NCI-H1417 treated with DMSO at 0.1 percent for 48 hours (cell line): Measurements from ENCODE around the gene EXOSC5.
"Not testable (repeated sequence)": the region's sequence is repeated elsewhere in the genome, so short reads cannot be mapped to it uniquely, and the experiment has no call there.

ENCODE experiments used
- DNase-seq: peaks from one replicate; lab custom pipeline; 2025; lab: John Stamatoyannopoulos, UW

Gene EXOSC5

DNA sequence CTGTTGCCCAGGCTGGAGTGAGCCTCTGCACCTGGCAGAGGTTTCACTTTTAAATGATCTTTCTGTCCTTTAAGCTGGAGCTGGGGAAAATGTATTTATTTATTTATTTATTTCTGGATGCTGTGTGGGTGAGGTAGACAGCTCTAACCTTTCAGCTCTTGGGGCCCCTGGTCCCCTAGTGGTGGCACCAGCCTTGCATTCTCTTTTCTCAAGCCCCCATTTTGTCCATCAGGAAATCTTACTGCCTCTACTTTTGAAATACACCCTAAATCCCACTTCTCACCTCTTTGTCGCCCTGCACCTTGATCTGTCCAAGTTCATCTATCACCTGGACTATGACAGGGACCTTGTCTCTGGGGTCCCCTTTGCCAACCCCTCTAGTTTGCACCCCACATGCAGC, 31.1 kb downstream of the EXOSC5 start:
- DNase-seq: no peak

GRCh38 chr19:41364524-41365391, 32.4 kb downstream of the EXOSC5 start:
- no peak for DNase-seq

DNA sequence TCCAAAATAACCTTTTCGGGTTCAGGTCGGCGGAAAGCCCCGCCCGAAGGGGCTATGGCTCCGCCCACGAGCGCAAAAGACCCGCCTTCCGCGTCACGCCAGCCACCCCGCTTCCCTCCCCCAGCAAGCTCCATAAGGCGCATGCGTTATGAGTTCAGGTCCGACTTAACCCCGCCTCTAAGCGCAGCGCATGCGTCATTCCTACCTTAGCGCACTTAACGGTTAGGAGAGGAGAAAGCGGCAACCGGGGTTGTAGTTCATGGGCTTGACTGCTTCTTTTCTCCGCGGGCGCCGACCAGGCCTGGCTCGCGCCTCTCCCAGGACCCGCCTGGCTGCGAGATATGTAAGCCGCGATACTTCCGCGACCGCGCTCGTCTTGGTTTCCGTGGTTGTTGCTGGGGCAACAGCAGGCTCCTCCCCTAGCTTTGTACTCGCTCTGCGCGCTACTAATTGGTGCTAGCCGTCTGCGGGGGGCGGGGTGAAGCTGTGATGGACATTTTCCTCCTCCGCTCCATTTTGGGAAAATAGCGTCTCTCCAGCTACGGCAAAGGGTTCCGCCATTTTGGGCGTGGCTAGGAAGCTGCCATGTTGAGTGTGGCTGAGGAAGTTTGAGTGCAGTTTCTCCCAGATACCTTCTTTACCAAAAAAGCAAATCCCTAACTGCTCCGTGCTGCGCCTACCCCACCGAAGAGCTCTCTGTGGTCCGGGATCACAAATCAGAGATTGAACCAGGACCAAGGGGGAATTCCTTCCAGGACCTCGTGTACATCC, 33.2 kb downstream of the EXOSC5 start, which contains the start of gene B9D2:
Gene B9D2, minus strand, starts transcription at position 397 of the 771 bp plus-strand sequence. CDS start 630 bp downstream, outside the sequence.
- DNase-seq: peak; percentile 91

DNA sequence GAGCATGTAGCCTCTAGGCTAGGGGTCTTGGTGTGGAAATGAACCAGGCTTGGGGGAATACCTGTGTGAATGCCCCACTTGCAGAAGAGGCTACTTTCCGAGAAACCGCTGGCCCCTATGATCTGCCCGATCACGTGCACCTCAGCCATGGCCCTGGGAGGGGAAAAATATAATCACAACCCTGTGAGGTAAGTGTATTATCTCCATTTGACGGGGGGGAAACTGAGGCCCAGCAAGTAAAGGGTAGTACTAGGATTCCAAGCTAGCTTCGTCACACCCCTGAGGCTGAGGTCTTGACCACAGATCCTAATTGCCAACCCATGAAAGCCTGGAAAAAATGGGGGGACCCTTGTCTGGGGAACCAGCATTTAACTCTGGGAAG, 33.8 kb downstream of the EXOSC5 start:
- no peak for DNase-seq

DNA sequence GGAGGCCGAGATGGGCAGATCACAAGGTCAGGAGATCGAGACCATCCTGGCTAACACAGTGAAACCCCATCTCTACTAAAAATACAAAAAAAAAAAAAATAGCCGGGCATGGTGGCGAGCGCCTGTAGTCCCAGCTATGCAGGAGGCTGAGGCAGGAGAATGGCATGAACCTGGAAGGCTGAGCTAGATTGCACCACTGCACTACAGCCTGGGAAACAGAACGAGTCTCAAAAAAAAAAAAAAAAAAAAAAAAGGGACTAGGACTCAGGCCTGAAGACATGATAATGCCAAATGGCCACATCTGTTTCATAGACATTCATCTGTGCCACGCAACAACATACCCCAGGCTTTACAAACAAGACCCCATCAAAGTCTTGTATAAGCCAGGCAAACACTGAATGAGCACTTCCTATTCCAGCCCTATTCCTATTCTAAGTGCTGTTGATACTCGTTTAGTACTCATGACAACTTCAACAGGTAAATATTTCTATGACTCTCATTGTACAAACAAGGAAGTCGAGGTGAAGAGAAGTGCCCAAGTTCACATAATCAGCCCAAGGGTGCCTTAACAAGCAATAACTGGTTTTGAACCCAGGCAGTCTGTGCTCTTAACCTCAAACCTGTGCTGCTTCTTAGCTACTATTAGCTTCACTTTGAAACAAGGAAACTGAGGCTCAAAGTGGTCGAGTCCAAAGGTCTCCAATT, 34.9 kb downstream of the EXOSC5 start:
- DNase-seq: no peak

GRCh38 chr19:41359741-41360140, 37.4 kb downstream of the EXOSC5 start:
- no peak for DNase-seq

DNA sequence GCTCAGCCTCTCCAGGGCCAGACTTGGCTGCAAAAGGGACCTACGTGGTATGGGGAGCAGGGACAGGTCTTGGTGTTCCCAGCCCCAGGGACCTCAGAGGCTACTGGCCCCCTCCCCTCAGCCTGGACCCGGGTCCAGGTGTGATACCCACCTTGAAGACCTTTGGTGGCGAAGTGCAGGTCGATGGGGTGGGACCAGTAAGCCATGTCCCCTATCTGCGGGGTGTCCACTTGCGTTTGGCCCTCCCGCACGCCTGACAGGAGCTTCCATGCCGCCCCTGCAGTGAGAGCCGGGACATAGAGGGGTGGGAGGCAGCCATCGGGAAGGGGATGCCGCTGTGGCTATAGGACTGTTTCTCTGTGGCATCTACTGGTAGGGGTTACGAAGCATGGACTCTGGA, 39.4 kb downstream of the EXOSC5 start:
- DNase-seq: no peak

DNA sequence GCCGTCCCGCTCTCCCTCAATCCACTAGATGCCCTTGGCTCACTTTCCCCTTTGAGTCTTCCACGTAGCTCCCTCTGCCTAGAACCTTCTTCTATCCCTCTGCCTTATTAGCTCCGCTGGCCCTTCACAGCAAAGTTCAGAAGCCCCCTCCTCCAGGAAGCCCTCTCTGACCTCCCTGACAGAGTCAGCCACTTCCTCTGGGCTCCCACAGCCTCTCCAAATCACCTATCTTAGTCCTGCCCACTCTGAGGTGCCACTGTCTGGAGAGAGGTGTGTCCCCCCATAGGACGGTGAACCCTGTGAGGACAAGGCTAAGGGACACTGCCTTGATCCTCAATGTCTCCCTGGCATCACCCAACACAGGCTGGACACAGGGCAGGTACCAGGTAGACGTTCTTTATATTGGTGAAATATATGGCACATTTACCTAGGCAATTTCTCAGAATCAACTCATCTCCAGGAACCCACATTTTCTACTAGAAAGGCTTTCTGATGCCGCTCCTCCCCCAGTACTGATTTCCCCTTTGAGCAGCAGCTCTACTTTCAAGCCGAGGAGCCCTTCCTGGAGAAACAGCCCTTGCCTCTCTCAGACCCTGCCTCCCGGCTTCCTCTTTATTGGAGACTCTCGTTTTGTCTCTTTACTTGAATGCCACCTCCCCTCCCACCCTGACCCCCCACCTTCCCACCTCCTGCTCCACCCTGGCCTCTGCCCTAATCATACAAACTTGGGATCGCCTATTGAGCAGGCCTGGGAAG, 40.0 kb downstream of the EXOSC5 start:
- DNase-seq: no peak

GRCh38 chr19:41355802-41356201, 41.4 kb downstream of the EXOSC5 start:
- DNase-seq: no peak

DNA sequence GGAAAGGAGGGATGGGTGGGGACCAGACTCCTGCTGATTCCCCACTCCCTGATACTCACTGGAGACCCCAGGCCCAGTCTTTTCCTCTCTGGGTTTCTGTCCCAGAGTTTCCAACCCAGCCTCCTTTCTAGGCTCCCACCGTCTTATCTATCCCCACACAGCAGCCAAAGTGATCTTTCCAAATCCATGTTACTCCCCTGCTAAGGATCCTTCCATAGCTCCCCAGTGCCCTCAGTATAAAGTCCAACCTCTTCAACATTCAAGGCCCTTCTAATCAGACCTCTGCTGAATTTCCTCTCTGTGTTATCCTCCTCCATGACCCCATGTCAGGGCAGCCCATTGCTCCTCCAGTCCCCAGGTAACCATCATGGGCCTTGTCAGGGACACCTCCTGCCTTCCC, 42.1 kb downstream of the EXOSC5 start:
- no peak for DNase-seq

DNA sequence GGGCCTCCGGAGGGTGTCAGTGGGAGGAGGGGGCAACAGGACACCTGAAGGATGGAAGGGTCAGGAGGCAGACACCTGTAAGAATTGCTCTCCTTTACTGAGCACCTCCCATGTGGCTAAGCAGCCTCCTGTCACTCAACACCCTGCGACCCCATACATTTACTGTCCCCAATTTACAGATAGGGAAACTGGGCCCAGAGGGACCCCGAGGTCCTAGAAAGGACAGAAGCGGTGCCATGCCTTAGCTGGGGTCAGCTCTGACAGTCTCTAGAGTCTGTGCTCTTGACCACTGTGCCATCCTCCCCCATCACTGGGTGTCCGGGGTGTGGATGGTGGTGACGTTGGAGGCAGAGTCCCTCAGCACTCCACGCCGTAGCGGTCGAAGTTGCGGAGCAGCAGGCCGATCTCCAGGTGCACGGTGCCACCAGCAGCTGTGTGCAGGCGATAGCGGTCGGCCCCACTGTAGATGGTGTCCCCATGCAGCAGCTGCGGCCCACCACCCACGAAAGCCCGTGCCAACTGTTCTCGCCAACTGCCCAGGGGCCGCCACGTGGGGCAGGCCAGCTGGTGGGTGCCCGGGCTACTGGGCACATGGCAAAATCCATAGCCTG, 42.7 kb downstream of the EXOSC5 start:
- DNase-seq: no peak

DNA sequence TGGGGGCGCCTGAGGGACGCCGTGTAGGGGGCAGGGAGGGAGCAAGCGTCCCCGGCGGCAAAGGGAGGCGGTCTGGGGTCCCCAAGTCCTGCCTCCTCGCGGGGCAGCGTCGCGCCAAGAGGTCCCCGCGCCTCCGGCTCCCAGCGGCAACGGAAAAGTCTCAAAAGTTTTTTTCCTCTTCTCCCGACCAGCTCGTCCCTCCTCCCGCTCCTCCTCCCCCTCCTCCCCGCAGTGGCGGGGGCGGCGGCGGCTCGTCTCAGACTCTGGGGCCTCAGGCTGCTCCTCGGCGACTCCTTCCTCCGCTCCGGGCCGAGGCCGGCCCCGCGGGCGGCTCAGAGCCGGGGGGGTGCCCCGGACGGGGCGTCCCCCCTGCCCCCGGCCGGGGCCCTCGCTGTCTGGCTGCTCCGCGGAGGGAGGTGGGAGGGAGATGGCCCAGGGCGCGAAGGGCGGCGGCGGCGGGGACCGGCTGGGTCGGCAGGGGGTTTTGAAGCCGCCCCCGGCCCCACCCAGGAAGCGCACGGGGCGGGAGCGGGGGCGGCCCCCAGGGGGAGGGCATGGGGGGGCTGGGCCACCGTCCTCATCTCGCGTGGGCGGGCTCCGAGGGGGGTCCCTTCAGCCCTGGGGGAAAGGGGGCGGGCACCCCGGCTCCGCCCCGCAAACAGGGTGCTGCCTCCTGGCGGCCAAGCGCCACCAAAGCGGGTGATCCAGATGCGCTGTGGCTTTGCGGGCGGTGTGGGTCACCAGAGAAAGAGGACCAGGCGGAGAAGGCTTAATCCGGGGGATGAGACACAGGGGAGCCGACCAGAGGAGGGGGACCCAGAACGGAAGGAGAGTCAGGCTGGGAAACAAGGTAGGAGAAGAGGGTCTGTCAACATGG, 43.5 kb downstream of the EXOSC5 start, which contains the start of gene TGFB1:
Gene TGFB1, minus strand, starts transcription at position 457 of the 877 bp plus-strand sequence. CDS start 878 bp downstream, outside the sequence.
- no peak for DNase-seq

DNA sequence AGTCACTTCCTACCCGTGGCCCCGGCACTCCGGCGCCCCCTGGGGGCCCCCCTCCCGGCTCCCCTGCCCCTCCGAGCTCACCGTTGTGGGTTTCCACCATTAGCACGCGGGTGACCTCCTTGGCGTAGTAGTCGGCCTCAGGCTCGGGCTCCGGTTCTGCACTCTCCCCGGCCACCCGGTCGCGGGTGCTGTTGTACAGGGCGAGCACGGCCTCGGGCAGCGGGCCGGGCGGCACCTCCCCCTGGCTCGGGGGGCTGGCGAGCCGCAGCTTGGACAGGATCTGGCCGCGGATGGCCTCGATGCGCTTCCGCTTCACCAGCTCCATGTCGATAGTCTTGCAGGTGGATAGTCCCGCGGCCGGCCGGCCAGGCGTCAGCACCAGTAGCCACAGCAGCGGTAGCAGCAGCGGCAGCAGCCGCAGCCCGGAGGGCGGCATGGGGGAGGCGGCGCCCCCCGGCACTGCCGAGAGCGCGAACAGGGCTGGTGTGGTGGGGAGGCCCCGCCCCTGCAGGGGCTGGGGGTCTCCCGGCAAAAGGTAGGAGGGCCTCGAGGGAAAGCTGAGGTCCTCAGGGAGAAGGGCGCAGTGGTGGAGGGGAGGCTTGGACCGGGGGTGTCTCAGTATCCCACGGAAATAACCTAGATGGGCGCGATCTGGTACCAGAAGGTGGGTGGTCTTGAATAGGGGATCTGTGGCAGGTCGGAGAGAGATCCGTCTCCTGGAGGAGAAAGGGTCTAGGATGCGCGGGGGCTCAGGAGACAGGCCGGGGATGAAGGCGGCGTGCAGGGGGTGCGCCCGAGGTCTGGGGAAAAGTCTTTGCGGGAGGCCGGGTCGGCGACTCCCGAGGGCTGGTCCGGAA, 44.3 kb downstream of the EXOSC5 start:
- DNase-seq: no peak

- no peak for DNase-seq
These were observed 44.9 kb downstream of the EXOSC5 start for GRCh38 chr19:41352279-41352608.

DNA sequence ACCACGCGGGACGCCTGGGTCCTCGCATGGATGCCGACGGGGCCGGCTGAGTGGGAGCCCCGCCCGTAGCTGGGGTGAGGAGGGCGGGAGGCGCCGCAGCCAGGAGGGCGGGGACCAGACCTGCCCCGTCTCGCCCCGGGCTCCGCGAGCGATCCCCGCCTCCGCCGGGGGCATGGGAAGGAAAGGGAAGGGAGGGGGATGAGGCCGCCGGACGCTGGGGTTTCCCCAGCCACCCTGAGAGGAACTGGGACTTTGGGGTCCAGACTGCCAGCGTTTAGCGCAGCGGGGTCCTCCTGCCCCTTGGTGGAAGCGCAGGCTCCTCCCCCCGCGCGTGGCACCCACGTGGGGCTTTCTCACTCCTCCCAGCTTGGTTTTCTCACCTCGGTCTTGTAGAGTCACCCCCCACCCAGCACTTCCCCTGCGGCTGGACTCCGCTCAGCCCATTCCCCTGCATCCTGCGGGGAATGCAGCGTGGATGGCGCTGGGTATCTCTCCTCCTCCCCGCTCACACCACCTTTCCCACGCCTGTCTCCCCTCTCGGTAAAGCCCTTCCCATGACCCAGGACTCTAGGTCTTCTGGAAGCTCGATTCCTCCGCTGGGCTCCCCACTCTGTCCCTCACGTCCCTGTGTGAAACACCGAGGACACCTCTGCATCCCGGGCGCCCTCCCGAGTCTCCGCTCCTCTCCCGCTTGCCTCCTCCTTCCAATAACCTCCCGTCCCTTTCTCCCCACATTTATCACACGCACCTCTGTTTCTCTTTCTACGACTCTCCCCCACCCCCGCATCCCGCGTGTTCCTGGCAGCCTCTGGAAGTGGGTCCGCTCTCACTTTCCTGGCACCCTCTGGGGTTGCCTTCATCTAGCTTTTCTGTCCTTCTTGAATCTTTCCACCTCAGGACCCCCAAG, 45.6 kb downstream of the EXOSC5 start:
- no peak for DNase-seq

DNA sequence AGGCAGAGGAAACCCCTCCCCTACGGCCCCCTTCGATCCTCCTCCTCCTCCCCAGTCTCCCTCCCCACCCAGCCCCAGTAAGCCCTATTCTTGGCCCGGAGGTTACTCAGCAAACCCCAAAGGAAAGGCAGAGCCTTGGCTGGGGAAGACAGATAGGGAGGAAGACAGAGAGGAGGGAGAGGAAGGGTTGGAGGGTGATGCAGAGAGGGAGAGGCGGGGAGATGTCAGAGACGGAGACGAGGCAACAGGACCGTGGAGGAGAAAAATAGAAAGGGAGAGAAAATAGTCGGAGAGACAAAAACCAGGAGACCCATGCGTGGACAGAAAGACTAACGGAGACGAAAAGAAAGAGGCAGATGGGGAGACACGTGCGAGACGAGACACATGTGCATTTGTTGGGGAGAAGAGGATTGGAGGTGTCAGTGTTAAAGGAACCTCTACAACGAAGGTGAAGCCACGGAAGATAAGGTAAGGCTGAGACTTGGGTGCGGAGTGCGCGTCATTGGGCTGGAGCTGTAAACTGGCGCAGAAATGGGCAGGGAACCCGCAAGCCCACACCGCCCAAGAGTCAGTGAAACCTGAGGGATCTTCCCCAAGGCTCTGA, 46.3 kb downstream of the EXOSC5 start:
- no peak for DNase-seq

DNA sequence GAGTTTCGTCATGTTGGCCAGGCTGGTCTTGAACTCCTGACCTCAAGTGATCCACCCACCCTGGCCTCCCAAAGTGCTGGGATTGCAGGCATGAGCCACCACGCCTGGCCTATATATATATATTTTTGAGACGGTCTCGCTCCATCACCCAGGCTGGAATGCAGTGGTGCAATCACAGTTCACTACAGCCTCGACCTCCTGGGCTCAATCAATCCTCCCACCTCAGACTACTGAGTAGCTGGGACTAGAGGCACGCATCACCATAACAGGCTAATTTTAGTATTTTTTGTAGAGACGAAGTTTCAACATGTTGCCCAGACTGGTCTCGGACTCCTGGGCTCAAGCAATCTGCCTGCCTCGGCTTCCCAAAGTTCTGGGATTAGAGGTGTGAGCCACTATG, 50.2 kb downstream of the EXOSC5 start:
- not testable (repeated sequence) for DNase-seq

GRCh38 chr19:41344162-41344561, 53.0 kb downstream of the EXOSC5 start:
- no peak for DNase-seq
